Stimulated activated CD8-positive, alpha-beta memory T cell treated with anti-CD3 and anti-CD28 coated beads, Interleukin-4, amount 100 ng/mL, for 48 hours (primary cell): ENCODE data around the gene MMP2.

Experiments used
- DNase-seq: peaks from one replicate; pipeline ENCODE4 v3.0.0-alpha.2; 2020

The MMP2 gene

GRCh38 chr16:55478827-55479429, at the start of gene MMP2:
TSS of gene MMP2 (plus strand) at chr16:55479198. CDS start at chr16:55479480, 282 bp downstream.
- no peak for DNase-seq

GRCh38 chr16:55433030-55433429, 46.0 kb upstream of the MMP2 start:
- DNase-seq, result no peak

- DNase-seq, result no peak
Measured at GRCh38 chr16:55433535-55433934, 45.5 kb upstream of the MMP2 start.

- no peak for DNase-seq
Measured at GRCh38 chr16:55434000-55434399, 45.0 kb upstream of the MMP2 start.

GRCh38 chr16:55435387-55435786, 43.6 kb upstream of the MMP2 start:
- DNase-seq, result no peak

GRCh38 chr16:55436587-55436986, 42.4 kb upstream of the MMP2 start:
- no peak for DNase-seq

GRCh38 chr16:55437625-55438024, 41.4 kb upstream of the MMP2 start:
- no peak for DNase-seq

GRCh38 chr16:55438281-55438680, 40.7 kb upstream of the MMP2 start:
- DNase-seq, result no peak

- no peak for DNase-seq
Measured at GRCh38 chr16:55439101-55439690, 39.8 kb upstream of the MMP2 start.

- DNase-seq, result no peak
Measured at GRCh38 chr16:55443434-55444346, 35.3 kb upstream of the MMP2 start.

GRCh38 chr16:55444754-55445485, 34.1 kb upstream of the MMP2 start:
- no peak for DNase-seq

GRCh38 chr16:55447231-55447630, 31.8 kb upstream of the MMP2 start:
- DNase-seq, result no peak

- DNase-seq, result no peak
Measured at GRCh38 chr16:55452996-55453395, 26.0 kb upstream of the MMP2 start.

- DNase-seq, result no peak
Measured at GRCh38 chr16:55453909-55454308, 25.1 kb upstream of the MMP2 start.

- no peak for DNase-seq
Measured at GRCh38 chr16:55454861-55455260, 24.1 kb upstream of the MMP2 start.

GRCh38 chr16:55462241-55462640, 16.8 kb upstream of the MMP2 start:
- no peak for DNase-seq

GRCh38 chr16:55464375-55464774, 14.6 kb upstream of the MMP2 start:
- DNase-seq, result no peak

- DNase-seq, result peak; percentile 94
Measured at GRCh38 chr16:55465077-55465896, 13.7 kb upstream of the MMP2 start.

GRCh38 chr16:55466209-55466608, 12.8 kb upstream of the MMP2 start:
- DNase-seq, result no peak

GRCh38 chr16:55467898-55468297, 11.1 kb upstream of the MMP2 start:
- DNase-seq, result no peak

- no peak for DNase-seq
Measured at GRCh38 chr16:55468352-55468990, 10.5 kb upstream of the MMP2 start.
